ENCODE measurements around the gene NIF3L1.
A peak's percentile ranks its signal among the peaks of the same experiment; 100 is the strongest.

DNA sequence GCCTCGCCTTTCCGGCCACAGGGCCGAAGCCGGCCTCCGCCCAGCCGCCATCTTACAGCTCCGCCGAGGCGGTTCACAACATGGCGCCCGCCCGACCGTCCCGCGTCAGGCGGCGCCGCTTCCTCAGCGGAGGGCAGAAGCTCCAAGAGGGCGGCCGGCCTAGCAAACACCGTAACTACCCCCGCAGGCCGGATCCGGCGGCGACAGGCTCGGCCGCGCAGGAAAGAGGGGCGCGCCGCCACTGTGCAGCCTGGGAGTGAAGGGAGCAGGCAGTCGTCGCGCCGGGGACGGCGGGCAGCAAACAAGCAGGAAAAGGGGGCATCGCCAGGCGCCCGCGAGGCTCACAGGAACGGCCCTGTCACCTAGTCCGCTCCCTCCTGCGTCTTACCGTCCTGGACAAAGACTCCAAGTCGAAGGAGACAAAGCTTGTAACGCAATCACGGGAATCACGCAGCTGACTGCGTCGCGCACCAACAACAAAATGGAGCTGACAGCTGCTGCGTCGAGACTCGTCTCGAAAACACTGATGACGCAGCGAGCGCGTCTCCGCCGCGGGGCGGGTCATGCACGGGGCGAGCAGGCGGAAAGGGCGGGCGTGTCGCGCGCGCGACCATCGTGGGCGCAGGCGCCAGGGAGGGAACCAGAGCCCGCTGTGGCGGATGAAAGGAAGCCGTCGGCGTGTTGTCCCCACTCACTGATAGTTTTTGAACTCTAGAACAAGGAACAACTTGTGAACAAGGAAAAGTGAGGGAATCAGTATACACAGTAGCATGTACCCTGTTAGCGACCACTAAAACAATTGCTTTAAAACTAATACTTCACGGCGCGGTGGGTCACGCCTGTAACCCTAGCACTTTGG, 24.8 kb upstream of the NIF3L1 start, which contains the start of gene CLK1:
- TF ChIP-seq POLR2A (IDR thresholded peaks at IDR 0.05; ENCODE audit: low read length) (peak; percentile 100), GATA1 (IDR thresholded peaks at IDR 0.05; ENCODE audit: low read depth, low read length) (no peak)
